Activated CD4-positive, CD25-positive, alpha-beta regulatory T cell treated with anti-CD3 and anti-CD28 coated beads, Interleukin-2, amount 50 U/mL, for 72 hours (primary cell): Measurements from ENCODE around the gene GH2.
"Not testable (repeated sequence)": the region's sequence is repeated elsewhere in the genome, so short reads cannot be mapped to it uniquely, and the experiment has no call there.

Experiments used
- DNase-seq: peaks from one replicate; pipeline ENCODE4 v3.0.0; 2021

Gene GH2

DNA sequence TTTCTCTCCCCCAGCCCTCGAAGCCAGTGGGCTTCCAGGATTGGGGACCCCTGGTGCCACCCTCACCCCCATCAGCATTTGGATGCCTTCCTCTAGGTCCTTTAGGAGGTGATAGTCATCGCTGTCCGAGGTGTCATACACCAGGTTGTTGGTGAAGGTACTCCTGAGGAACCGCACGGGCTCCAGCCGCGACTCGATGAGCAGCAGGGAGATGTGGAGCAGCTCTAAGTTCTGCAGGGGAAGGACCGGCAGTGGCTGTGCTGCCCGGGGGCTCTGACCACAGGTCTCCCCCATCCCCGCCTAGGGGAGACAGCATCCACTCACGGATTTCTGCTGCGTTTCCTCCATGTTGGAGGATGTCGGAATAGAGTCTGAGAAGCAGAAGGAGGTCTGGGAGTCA, 28.4 kb upstream of the GH2 start:
- peak; percentile 9 for DNase-seq

DNA sequence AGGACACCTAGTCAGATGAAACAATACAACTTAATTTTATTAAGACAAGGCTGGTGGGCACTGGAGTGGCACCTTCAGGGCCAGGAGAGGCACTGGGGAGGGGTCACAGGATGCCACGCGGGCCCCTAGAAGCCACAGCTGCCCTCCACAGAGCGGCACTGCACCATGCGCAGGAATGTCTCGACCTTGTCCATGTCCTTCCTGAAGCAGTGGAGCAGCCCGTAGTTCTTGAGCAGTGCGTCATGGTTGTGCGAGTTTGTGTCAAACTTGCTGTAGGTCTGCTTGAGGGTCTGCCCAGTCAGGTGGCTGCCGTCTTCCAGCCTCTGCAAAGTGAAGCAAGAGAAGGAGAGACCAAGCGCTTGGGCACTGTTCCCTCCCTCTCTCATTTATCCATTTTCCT, 27.8 kb upstream of the GH2 start:
- peak; percentile 15 for DNase-seq

DNA sequence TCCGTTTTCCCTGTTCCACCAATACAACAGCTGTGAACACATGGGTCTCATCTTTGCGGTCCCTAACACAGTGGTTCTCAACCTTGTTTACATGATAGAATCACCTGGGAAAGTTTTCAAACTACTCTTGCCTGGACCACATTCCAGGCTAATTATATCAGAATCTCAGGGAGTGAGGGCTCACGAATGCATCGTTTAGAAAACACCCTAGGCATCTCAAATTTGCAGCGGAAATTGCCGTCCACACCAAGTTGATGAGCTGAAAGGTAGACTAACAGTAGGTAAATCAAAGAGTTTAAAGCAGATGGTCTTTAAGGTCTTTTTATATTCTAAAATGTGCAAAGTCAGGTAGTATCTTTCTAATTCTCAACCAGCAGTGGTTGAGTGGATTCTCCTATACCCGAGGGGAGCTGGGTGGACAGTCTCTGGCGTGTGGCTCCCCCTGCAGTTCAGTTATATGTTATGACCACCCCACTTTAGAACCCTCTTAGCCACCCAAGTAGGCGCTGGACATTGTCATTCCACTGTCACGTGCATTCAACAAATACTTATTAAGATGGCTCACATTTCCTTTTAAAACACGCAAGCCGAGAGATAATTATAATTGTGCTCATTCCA, 25.5 kb upstream of the GH2 start:
- not testable (repeated sequence) for DNase-seq

DNA sequence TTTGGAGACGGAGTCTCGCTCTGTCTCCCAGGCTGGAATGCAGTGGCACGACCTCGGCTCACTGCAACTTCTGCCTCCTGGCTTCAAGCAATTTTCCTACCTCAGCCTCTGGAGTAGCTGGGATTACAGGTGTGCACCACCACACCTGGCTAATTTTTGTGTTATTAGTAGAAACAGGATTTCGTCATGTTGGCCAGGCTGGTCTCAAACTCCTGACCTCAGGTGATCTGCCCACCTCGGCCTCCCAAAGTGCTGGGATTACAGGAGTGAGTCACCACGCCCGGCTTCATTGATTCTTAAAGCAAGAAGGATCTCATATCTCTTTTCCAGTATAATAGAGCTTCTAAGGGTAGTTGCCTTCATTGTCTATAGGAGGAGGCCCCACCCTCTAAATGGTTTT, 23.1 kb upstream of the GH2 start:
- DNase-seq = not testable (repeated sequence)

DNA sequence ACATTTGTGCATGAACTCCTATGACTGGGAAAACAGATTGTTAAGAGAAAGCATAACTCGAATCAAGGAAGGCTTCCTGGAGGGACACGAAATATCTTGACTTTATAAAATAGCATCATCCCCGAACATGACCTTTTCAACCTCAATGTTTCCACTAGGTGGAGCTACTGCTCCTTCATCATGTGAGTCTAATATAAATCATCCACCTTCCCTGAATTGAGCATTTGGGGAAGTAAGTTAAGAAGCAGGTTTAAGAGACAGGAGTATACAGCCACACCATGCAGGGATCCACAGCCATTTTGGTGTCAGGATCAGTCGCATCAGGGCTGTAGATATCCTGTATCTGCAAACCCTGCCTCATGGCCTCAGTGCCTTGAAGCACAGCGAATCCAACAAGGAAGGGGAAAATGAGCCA, 22.1 kb upstream of the GH2 start:
- not testable (repeated sequence) for DNase-seq

DNA sequence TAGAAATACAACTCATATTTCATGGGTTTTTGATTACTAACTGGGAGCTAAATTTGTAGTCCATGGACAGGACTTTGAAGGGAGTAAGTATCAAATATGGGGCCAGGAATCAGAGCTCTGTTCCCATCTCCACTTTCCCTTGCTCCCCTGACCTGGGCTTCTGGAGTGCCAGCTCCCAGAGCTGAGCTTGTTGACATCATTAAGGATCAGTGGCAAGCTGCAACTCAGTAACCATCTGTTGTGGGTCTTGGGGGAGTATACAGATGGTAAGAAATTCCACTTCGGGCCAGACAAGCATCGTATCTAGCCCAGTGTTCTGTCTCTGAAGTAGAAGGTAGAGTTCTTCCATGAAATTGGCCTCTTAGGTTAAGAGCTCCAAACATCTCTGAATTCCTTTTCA, 20.2 kb upstream of the GH2 start:
- not testable (repeated sequence) for DNase-seq

DNA sequence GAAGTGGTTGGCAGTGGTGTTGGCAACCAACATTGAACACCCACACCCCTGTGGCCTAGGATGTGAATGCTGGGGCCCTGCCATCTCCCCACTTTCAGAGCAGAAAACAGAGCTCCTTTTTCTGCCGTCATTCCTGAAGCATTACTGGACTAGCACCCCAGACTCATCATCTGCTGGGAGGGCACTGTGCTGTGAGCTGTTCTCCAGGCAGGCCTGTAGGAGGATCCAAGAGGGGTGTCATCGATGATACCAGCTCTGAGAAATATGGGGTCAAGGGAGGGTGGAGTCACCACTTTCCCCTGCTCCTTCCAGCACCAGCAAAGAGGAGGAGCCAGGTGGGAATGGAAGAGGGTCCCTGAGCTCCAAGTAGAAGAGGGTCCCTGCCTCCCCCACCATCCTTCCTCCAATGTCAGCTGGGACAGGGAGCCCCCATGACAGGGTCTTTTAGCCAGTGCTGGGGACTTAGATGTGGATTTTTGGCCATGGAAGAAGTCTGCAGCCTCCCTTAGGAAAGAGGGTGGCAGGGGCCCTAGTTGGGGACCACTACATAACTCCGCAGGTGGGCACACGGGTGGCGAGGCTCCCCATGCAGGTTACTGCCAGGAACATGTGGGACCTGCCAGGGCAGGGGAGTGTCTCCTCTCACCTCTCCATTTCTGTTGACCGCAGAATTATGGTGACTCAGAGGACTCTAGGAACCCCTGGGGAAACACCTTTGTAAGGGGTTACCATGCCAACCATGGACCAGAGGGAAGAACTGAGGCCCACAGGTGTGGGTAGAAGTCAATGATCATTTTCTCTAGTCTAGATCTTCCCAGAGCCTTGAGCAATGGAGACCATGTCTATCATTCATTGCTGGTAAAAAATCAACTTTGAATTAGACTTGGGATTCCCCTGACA, 17.4 kb upstream of the GH2 start:
- not testable (repeated sequence) for DNase-seq

DNA sequence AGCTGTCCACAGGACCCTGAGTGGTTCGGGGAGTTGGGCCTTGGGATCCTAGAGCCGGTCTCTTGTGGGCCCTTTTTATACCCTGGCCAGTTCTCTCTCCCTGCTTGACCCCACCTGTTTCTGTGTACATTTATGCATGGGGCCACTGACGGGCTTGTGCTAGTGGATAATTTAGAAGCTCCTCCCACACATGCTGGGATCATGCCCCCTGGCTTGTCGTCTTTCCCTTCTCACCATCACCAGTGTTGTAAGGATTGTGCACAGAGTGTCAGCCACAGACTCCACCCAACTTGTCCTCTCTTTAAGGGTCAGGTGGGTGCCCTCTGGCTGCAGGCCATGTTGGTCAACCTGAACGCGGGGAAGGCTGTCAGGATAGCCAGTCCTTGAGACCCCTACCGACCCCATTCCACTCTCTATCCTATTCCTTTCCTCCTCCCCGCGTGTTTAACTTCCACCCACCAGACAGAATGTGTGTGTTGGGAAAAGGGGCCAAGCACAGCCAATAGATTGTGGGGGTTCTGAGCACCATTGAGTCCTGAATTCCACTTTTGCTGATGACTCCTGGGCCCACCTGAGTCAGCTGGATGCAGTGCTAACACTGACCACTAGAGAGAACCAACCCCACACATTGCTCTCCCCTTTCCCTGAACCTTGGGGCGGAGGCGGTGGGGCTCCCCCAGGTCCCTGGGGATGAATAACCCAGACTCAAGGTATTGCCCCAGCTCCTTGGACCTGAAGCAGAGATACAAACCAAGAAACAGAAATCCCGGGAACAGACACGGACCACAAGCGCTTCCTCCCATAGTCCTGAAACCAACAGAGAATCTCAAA, 15.0 kb upstream of the GH2 start, which contains the start of gene CSH1:
Gene CSH1, minus strand, starts transcription at position 51 of the 831 bp plus-strand sequence. CDS start 63 bp downstream, outside the sequence.
- DNase-seq = not testable (repeated sequence)

DNA sequence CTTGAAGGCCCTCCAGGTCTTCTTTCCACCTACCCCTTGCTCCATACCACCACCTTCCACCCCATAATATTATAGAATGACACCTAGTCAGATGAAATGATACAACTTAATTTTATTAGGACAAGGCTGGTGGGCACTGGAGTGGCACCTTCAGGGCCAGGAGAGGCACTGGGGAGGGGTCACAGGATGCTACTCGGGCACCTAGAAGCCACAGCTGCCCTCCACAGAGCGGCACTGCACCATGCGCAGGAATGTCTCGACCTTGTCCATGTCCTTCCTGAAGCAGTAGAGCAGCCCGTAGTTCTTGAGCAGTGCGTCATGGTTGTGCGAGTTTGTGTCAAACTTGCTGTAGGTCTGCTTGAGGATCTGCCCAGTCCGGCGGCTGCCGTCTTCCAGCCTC, 13.1 kb upstream of the GH2 start:
- not testable (repeated sequence) for DNase-seq

DNA sequence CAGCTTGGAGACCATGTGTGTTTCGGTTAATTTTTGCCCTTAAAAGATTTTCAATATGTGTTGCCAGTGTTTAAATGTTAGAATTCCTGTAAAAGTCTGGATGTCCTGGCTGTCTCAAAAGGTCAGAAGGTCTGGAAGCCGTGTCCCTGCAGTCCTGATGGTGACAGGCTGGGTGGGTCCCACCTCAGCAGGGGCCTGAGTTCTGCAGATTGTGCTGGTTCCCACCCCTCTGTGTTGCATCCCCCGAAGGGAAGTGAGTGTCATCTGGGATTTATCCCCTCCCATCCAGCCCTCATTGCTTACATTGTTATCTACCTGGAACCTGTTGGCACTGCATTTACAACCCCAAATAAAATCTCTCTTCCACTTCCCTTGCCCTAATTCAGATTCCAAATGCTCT, 12.3 kb upstream of the GH2 start:
- DNase-seq = not testable (repeated sequence)

DNA sequence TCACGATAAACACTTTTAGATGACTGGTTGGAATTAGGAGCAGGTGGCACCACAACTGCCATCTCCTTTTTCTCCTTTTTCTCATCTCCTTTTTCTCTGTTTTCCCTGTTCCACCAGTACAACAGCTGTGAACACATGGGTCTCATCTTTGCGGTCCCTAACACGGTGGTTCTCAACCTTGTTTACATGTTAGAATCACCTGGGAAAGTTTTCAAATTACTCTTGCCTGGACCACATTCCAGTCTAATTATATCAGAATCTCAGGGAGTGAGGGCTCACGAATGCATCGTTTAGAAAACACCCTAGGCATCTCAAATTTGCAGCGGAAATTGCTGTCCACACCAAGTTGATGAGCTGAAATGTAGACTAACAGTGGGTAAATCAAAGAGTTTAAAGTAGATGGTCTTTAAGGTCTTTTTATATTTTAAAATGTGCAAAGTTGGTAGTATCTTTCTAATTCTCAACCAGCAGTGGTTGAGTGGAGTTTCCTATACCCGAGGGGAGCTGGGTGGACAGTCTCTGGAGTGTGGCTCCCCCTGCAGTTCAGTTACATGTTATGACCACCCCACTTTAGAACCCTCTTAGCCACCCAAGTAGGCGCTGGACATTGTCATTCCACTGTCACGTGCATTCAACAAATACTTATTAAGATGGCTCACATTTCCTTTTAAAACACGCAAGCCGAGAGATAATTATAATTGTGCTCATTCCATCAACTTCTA, 10.7 kb upstream of the GH2 start:
- DNase-seq = not testable (repeated sequence)

DNA sequence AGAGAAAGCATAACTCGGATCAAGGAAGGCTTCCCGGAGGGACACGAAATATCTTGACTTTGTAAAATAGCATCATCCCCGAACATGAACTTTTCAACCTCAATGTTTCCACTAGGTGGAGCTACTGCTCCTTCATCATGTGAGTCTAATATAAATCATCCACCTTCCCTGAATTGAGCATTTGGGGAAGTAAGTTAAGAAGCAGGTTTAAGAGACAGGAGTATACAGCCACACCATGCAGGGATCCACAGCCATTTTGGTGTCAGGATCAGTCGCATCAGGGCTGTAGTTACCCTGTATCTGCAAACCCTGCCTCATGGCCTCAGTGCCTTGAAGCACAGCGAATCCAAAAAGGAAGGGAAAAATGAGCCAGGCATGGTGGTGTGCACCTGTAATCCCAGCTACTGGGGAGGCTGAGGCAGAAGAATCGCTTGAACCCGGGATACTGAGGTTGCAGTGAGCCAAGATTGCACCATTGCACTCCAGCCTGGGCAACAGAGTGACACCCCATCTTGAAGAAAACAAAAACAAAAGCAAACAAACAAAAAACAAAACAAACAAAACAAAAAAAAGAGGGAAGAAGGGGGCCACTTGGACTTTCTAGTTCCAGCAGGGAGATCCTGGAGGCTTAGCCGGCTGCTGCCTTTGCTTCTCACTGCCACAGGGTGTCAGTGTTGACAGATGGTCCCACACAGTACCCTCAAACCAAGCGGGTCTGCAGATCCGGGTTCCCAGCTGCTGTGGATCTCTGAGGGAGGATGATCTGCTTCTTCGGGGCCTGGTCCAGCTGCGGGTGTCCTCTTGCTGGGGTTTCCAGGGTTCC, 7.5 kb upstream of the GH2 start:
- DNase-seq = not testable (repeated sequence)

DNA sequence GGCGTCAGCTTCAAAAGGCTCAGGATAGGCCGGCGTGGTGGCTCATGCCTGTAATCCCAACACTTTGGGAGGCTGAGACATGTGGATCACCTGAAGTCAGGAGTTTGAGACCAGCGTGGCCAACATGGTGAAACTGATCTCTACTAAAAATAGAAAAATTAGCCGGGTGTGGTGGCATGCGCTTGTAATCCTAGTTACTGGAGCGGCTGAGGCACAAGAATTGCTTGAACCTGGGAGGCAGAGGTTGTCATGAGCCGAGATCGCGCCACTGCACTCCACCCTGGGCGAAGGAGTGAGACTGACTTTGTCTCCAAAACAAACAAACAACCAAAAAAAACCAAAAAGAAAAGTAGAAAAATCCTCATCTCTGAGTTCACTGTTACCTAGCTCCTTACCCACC, 3.4 kb upstream of the GH2 start:
- not testable (repeated sequence) for DNase-seq

DNA sequence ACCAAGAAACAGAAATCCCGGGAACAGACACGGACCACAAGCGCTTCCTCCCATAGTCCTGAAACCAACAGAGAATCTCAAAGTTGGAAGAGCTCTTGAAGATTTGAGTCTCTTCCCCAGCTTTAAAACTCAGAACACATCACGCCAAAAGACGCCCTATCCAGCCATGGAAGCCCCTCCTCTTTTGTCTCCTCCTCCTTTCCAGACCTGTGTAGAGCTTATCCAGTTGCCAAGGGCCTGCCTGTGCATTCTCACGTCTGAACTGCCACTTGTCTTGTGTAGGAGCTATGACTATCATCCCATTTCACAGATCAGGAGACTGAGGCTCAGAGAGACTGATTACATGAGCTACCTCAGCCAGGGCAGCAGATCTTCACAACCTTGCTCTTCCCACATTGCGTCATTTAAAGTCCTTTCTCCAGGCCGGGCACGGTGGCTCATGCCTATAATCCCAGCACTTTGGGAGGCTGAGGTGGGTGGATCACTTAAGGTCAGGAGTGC, 932 bp upstream of the GH2 start:
- DNase-seq = not testable (repeated sequence)

DNA sequence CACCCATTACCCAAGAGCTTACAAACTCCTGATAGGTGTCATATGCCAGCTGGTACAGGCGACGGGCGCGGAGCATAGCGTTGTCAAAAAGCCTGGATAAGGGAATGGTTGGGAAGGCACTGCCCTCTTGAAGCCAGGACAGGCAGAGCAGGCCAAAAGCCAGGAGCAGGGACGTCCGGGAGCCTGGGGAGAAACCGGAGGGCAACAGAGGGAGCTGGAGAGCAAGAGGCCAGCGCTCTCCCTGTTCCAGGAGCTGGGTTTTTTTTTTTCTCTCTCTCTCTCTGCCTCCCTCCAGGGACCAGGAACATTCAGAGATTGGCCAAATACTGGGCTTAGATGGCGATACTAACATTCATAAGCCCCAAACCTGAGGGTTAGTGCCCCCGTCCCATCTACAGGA, 407 bp downstream of the GH2 start:
- DNase-seq = not testable (repeated sequence)

DNA sequence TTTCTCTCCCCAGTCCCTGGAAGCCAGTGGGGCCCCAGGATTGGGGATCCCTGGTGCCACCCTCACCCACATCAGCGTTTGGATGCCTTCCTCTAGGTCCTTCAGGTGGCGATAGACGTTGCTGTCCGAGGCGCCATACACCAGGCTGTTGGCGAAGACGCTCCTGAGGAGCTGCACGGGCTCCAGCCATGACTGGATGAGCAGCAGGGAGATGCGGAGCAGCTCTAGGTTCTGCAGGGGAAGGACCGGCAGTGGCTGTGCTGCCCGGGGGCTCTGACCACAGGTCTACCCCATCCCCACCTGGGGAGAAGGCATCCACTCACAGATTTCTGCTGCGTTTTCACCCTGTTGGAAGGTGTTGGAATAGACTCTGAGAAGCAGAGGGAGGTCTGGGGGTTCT, 1.0 kb downstream of the GH2 start:
- no peak for DNase-seq

DNA sequence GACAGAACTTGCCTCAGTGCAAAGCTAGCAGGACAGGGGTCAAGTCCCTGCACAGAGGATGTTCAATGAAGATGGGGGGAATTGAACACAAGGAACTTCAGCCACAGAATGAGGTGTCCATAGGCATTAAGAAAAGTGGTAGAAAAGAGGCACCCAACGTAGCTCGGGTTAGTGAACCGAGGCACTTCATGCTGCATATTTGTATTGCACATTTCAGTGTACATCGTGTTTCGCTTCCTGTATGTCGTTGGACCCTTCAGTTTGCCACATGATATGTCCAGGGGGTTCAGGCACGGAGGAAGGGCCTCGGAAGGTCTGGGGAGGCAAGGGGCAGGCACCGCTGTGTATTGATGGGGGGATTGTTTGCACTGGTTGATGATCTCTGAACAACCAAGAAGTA, 3.3 kb downstream of the GH2 start:
- not testable (repeated sequence) for DNase-seq

DNA sequence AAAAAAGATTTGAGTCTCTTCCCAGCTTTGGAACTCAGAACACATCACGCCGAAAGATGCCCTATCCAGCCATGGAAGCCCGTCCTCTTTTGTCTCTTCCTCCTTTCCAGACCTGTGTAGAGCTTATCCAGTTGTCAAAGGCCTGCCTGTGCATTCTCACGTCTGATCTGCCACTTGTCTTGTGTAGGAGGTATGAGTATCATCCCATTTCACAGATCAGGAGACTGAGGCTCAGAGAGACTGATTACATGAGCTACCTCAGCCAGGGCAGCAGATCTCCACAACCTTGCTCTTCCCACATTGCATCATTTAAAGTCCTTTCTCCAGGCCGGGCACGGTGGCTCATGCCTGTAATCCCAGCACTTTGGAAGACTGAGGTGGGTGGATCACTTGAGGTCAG, 7.1 kb downstream of the GH2 start:
- not testable (repeated sequence) for DNase-seq

DNA sequence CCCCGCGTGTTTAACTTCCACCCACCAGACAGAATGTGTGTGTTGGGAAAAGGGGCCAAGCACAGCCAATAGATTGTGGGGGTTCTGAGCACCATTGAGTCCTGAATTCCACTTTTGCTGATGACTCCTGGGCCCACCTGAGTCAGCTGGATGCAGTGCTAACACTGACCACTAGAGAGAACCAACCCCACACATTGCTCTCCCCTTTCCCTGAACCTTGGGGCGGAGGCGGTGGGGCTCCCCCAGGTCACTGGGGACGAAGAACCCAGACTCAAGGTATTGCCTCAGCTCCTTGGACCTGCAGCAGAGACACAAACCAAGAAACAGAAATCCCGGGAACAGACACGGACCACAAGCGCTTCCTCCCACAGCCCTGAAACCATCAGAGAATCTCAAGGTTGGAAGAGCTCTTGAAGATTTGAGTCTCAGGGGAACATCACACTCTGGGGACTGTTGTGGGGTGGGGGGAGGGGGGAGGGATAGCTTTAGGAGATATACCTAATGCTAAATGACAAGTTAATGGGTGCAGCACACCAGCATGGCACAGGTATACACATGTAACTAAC, 7.6 kb downstream of the GH2 start:
- DNase-seq = not testable (repeated sequence)

DNA sequence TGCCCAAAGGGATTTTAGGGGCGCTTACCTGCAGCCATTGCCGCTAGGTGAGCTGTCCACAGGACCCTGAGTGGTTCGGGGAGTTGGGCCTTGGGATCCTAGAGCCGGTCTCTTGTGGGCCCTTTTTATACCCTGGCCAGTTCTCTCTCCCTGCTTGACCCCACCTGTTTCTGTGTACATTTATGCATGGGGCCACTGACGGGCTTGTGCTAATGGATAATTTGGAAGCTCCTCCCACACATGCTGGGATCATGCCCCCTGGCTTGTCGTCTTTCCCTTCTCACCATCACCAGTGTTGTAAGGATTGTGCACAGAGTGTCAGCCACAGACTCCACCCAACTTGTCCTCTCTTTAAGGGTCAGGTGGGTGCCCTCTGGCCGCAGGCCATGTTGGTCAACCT, 8.2 kb downstream of the GH2 start, which contains the start of gene CSH2:
Gene CSH2, minus strand, starts transcription at position 101 of the 400 bp plus-strand sequence. Its CDS starts 63 bp downstream, at position 38.
- not testable (repeated sequence) for DNase-seq
